Suprapubic skin (tissue), 3 donors: ENCODE results near the gene C18orf63.

Experiments used
- POLR2A ChIP-seq, 2 donors: fragments of 450-650 bp; IDR thresholded peaks; one replicate each; pipeline ENCODE4 v1.6.1; 2017; ENCODE audit warnings: antibody characterized with exemption in 2 of 2, mild to moderate bottlenecking in 2 of 2, moderate library complexity in 2 of 2
- TF ChIP-seq, protein P1 (sequence below), 2 donors: fragments of 200-600 bp in 1 of 2; fragments of 450-650 bp in 1 of 2; sonication (generic) in 1 of 2; IDR thresholded peaks; one replicate each; pipeline ENCODE4 v1.5.1; 2016 to 2019; ENCODE audit warnings: antibody characterized with exemption in 2 of 2, mild to moderate bottlenecking in 1 of 2, moderate library complexity in 1 of 2

DNA sequence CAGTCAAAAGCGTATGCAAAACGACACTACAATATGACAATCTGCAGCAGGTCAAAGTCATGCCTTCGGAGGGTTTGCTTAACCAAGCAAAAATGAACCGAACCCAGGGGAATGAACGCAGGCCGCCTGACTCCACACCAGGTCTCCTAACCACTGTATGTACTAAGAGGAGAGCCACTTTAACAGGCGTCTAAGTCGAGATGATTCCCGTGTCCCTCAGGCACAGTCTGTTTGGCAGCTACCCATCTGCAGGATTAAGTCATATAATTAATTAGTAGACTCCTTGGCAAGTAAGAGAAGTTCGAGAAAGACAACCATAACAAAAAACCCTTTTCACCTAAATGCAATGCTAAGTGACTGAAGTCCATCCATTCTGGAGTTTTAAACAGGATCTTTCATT, 39.0 kb upstream of the C18orf63 start:
- TF ChIP-seq, protein P1, sequence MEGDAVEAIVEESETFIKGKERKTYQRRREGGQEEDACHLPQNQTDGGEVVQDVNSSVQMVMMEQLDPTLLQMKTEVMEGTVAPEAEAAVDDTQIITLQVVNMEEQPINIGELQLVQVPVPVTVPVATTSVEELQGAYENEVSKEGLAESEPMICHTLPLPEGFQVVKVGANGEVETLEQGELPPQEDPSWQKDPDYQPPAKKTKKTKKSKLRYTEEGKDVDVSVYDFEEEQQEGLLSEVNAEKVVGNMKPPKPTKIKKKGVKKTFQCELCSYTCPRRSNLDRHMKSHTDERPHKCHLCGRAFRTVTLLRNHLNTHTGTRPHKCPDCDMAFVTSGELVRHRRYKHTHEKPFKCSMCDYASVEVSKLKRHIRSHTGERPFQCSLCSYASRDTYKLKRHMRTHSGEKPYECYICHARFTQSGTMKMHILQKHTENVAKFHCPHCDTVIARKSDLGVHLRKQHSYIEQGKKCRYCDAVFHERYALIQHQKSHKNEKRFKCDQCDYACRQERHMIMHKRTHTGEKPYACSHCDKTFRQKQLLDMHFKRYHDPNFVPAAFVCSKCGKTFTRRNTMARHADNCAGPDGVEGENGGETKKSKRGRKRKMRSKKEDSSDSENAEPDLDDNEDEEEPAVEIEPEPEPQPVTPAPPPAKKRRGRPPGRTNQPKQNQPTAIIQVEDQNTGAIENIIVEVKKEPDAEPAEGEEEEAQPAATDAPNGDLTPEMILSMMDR (IDR thresholded peaks at IDR 0.05), result no peak
- no peak for TF ChIP-seq POLR2A (IDR thresholded peaks at IDR 0.05)
